H9 (cell line): ENCODE results near the gene IGFALS. TPM values are rescaled to one million over a fixed set of nuclear protein-coding genes. Genes with fewer than 3 reads are reported as not detected.

ENCODE experiments used
- DNase-seq: peaks from one replicate; pipeline ENCODE4 v3.0.0-alpha.2; 2017
- H2AFZ ChIP-seq: one replicate; pipeline ENCODE4 v1.6.1; 2013; ENCODE audit warnings: mild to moderate bottlenecking, low read length, control low read depth, moderate library complexity
- H2AK5ac ChIP-seq: 2 replicates; pipeline ENCODE4 v1.6.1; 2013; ENCODE audit warnings: low read length, control low read depth, mixed read lengths; ENCODE audit not compliant: insufficient read length
- H2BK120ac ChIP-seq: one replicate; pipeline ENCODE4 v1.6.1; 2013; ENCODE audit warnings: low read depth, mild to moderate bottlenecking, low read length, control low read depth, inconsistent platforms; ENCODE audit not compliant: poor library complexity, severe bottlenecking
- H2BK12ac ChIP-seq: 2 replicates; pipeline ENCODE4 v1.6.1; 2013; ENCODE audit warnings: low read length, control low read depth, mixed read lengths, low read depth; ENCODE audit not compliant: insufficient read length
- H2BK15ac ChIP-seq: 2 replicates; pipeline ENCODE4 v1.6.1; 2013; ENCODE audit warnings: low read depth, low read length, control low read depth
- H2BK20ac ChIP-seq: one replicate; pipeline ENCODE4 v1.6.1; 2013; ENCODE audit warnings: low read depth, mild to moderate bottlenecking, low read length, control low read depth, inconsistent platforms; ENCODE audit not compliant: poor library complexity, severe bottlenecking
- H2BK5ac ChIP-seq: 2 replicates; pipeline ENCODE4 v1.6.1; 2013; ENCODE audit warnings: low read length, control low read depth, mixed read lengths; ENCODE audit not compliant: insufficient read length
- H3K14ac ChIP-seq: 2 replicates; pipeline ENCODE4 v1.6.1; 2013; ENCODE audit warnings: low read length, control low read depth; ENCODE audit not compliant: insufficient read depth
- H3K18ac ChIP-seq: 2 replicates; pipeline ENCODE4 v1.6.1; 2013; ENCODE audit warnings: low read depth, mild to moderate bottlenecking, mixed read lengths, low read length, control low read depth; ENCODE audit not compliant: insufficient read length
- H3K23ac ChIP-seq: 2 replicates; pipeline ENCODE4 v1.6.1; 2013; ENCODE audit warnings: low read length, control low read depth, mixed read lengths, low read depth; ENCODE audit not compliant: insufficient read length
- H3K23me2 ChIP-seq: 2 replicates; pipeline ENCODE4 v1.6.1; 2013; ENCODE audit warnings: low read depth, mild to moderate bottlenecking, mixed read lengths, low read length, control low read depth; ENCODE audit not compliant: insufficient read length, poor library complexity, severe bottlenecking
- H3K27ac ChIP-seq: 2 replicates; pipeline ENCODE4 v1.5.1; 2013; ENCODE audit warnings: low read length, control low read depth, mixed read lengths, low read depth; ENCODE audit not compliant: insufficient read length
- H3K27me3 ChIP-seq: 2 replicates; pipeline ENCODE4 v1.6.1; 2013; ENCODE audit warnings: low read length, control low read depth, inconsistent platforms; ENCODE audit not compliant: insufficient read depth
- H3K4ac ChIP-seq: 2 replicates; pipeline ENCODE4 v1.6.1; 2013; ENCODE audit warnings: low read depth, mild to moderate bottlenecking, control low read depth, inconsistent platforms, low read length, moderate library complexity
- H3K4me1 ChIP-seq: 2 replicates; pipeline ENCODE4 v1.6.1; 2013; ENCODE audit warnings: low read length, control low read depth, inconsistent platforms; ENCODE audit not compliant: insufficient read depth
- H3K4me2 ChIP-seq: 2 replicates; pipeline ENCODE4 v1.6.1; 2013; ENCODE audit warnings: low read length, control low read depth, mixed read lengths; ENCODE audit not compliant: insufficient read length, insufficient read depth
- H3K56ac ChIP-seq: 2 replicates; pipeline ENCODE4 v1.6.1; 2013; ENCODE audit warnings: low read depth, mild to moderate bottlenecking, mixed read lengths, low read length, control low read depth; ENCODE audit not compliant: insufficient read length
- H3K79me1 ChIP-seq: 2 replicates; pipeline ENCODE4 v1.6.1; 2013; ENCODE audit warnings: low read depth, mild to moderate bottlenecking, moderate library complexity, low read length, control low read depth, inconsistent platforms; ENCODE audit not compliant: insufficient read depth, poor library complexity, severe bottlenecking
- H3K79me2 ChIP-seq: 2 replicates; pipeline ENCODE4 v1.6.1; 2013; ENCODE audit warnings: low read length, control low read depth, inconsistent platforms; ENCODE audit not compliant: insufficient read depth
- H3K9ac ChIP-seq: 2 replicates; pipeline ENCODE4 v1.6.1; 2013; ENCODE audit warnings: low read length, control low read depth, mixed read lengths; ENCODE audit not compliant: insufficient read length; ENCODE audit errors: extremely low read depth
- H3K9me3 ChIP-seq: one replicate; pipeline ENCODE4 v1.6.1; 2013; ENCODE audit warnings: low read depth, low read length, inconsistent platforms; ENCODE audit not compliant: control insufficient read depth
- H3T11ph ChIP-seq: one replicate; pipeline ENCODE4 v1.6.1; 2013; ENCODE audit warnings: mild to moderate bottlenecking, low read length, control low read depth, inconsistent platforms
- H4K20me1 ChIP-seq: one replicate; pipeline ENCODE4 v1.6.1; 2013; ENCODE audit not compliant: control insufficient read depth, insufficient read length, insufficient read depth
- H4K5ac ChIP-seq: 2 replicates; pipeline ENCODE4 v1.6.1; 2013; ENCODE audit warnings: low read depth, mild to moderate bottlenecking, mixed read lengths, low read length, control low read depth; ENCODE audit not compliant: insufficient read length
- H4K8ac ChIP-seq: replicated peaks from 2 replicates; pipeline ENCODE4 v1.6.1; 2013; ENCODE audit warnings: low read length, control low read depth, mixed read lengths, low read depth; ENCODE audit not compliant: insufficient read length
- H4K91ac ChIP-seq: 2 replicates; pipeline ENCODE4 v1.6.1; 2013; ENCODE audit warnings: low read depth, mild to moderate bottlenecking, moderate library complexity, mixed read lengths, low read length, control low read depth; ENCODE audit not compliant: insufficient read length
- H3K27ac Mint-ChIP-seq, 3 experiments: 2 replicates in 2 of 3; 3 replicates in 1 of 3; pipeline ENCODE4 v1.8.0; 2020 to 2021; ENCODE audit warnings: mixed read lengths in 3 of 3, mild to moderate bottlenecking in 1 of 3, moderate library complexity in 1 of 3
- H3K27me3 Mint-ChIP-seq: 2 replicates; pipeline ENCODE4 v1.8.0; 2021; ENCODE audit warnings: low read depth, mild to moderate bottlenecking, moderate library complexity, mixed read lengths
- H3K36me3 Mint-ChIP-seq, 3 experiments: 2 replicates in 2 of 3; 3 replicates in 1 of 3; pipeline ENCODE4 v1.8.0; 2020 to 2021; ENCODE audit warnings: low read depth in 3 of 3, mixed read lengths in 3 of 3; ENCODE audit not compliant: insufficient read depth in 1 of 3
- H3K4me1 Mint-ChIP-seq, 2 experiments: 2 replicates each; pipeline ENCODE4 v1.8.0; 2020; ENCODE audit warnings: mixed read lengths in 2 of 2
- H3K4me3 Mint-ChIP-seq, 2 experiments: 2 replicates in 1 of 2; 3 replicates in 1 of 2; pipeline ENCODE4 v1.8.0; 2020 to 2021; ENCODE audit warnings: mild to moderate bottlenecking in 2 of 2, mixed read lengths in 2 of 2, moderate library complexity in 1 of 2
- H3K9me3 Mint-ChIP-seq, 2 experiments: 2 replicates in 1 of 2; 3 replicates in 1 of 2; pipeline ENCODE4 v1.8.0; 2020; ENCODE audit warnings: mild to moderate bottlenecking in 2 of 2, mixed read lengths in 2 of 2, moderate library complexity in 1 of 2
- CTCF ChIP-seq: fragments of 200-600 bp; sonication (generic); conservative IDR thresholded peaks from 3 replicates; pipeline ENCODE4 v1.8.0; 2021; ENCODE audit warnings: antibody characterized with exemption, mild to moderate bottlenecking
- whole genome bisulfite sequencing: extraction: QIAGEN DNeasy Blood & Tissue Kit; methylation state at CpG from one replicate; pipeline ENCODE4 v1.1.7; 2013; ENCODE audit warnings: missing lambda C conversion rate, low lambda C conversion rate, mixed read lengths; ENCODE audit not compliant: insufficient read length; ENCODE audit errors: extremely low coverage; 5-methylcytosine and 5-hydroxymethylcytosine counted together
- total RNA-seq: library from RNA; stranded (reverse); gene quantifications from 2 replicates; pipeline ENCODE4 v1.2.1, GENCODE V29; 2021

The IGFALS gene
- total RNA-seq, 1 experiment from 2014 or later: not detected

GRCh38 chr16:1745181-1745899, 48.2 kb downstream of the IGFALS start:
- Histone ChIP-seq H2BK12ac (no peak overlapping the region), H3K56ac (no peak overlapping the region), H3T11ph (no peak overlapping the region), H4K91ac (no peak overlapping the region), H3K27me3 (no peaks in the 10 kb centered on the region), H3K79me2 (no peaks in the 10 kb centered on the region), H2BK5ac (no peak overlapping the region), H3K4ac (no peak overlapping the region), H2AK5ac (no peak overlapping the region), H3K9ac (no peak overlapping the region), H4K20me1 (peaks cover 3% of the 10 kb centered on the region), H4K5ac (no peak overlapping the region), H3K27ac (no peak overlapping the region), H2BK15ac (no peak overlapping the region), H3K18ac (no peak overlapping the region), H2BK120ac (no peak overlapping the region), H3K9me3 (no peaks in the 10 kb centered on the region), H3K4me2 (no peak overlapping the region), H3K4me1 (no peaks in the 10 kb centered on the region), H2BK20ac (no peak overlapping the region), H2AFZ (no peak overlapping the region), H3K14ac (no peak overlapping the region), H4K8ac (no peak overlapping the region), H3K23ac (no peak overlapping the region), H3K23me2 (no peaks in the 10 kb centered on the region), H3K79me1 (no peaks in the 10 kb centered on the region)
- no peak for DNase-seq
- H3K27ac Mint-ChIP-seq: peak overlapping the region in 1 of 3 experiments; percentile 34; a peak in 2 of 7 replicates
- WGBS: no CpG with 5 or more reads among the region's 25 CpGs
- no peak overlapping the region for H3K4me3 Mint-ChIP-seq
- no peaks in the 10 kb centered on the region for H3K9me3 Mint-ChIP-seq
- no peak for TF ChIP-seq CTCF
- H3K4me1 Mint-ChIP-seq: no peaks in the 10 kb centered on the region
- H3K36me3 Mint-ChIP-seq: peaks cover 3 to 20% (median 18%) of the 10 kb centered on the region in 3 experiments
- H3K27me3 Mint-ChIP-seq: no peaks in the 10 kb centered on the region; the same call in 1 of the 2 replicates
